Measurements from ENCODE around the gene PHTF1.

GRCh38 chr1:113761937-113762336, 2.7 kb upstream of the PHTF1 start:
- TF ChIP-seq EP300 (IDR thresholded peaks at IDR 0.05) (no peak), POLR2AphosphoS5 (IDR thresholded peaks at IDR 0.05) (no peak), POLR2A (IDR thresholded peaks at IDR 0.05) (no peak)
- TF ChIP-seq, protein P1, sequence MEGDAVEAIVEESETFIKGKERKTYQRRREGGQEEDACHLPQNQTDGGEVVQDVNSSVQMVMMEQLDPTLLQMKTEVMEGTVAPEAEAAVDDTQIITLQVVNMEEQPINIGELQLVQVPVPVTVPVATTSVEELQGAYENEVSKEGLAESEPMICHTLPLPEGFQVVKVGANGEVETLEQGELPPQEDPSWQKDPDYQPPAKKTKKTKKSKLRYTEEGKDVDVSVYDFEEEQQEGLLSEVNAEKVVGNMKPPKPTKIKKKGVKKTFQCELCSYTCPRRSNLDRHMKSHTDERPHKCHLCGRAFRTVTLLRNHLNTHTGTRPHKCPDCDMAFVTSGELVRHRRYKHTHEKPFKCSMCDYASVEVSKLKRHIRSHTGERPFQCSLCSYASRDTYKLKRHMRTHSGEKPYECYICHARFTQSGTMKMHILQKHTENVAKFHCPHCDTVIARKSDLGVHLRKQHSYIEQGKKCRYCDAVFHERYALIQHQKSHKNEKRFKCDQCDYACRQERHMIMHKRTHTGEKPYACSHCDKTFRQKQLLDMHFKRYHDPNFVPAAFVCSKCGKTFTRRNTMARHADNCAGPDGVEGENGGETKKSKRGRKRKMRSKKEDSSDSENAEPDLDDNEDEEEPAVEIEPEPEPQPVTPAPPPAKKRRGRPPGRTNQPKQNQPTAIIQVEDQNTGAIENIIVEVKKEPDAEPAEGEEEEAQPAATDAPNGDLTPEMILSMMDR (IDR thresholded peaks at IDR 0.05), result no peak

All from stomach (tissue), 4 donors.